GM19452 (cell line): Measurements from ENCODE around the gene KIAA0930.
"Not testable (repeated sequence)": the region's sequence is repeated elsewhere in the genome, so short reads cannot be mapped to it uniquely, and the experiment has no call there.

Experiments
- ATAC-seq: cut with Tn5 transposase; IDR thresholded peaks from one replicate; pipeline ENCODE4 v1.9.1; 2021; ENCODE audit not compliant: unreplicated experiment

The KIAA0930 gene

GRCh38 chr22:45202333-45203149 is 38.2 kb downstream of the KIAA0930 start:
- ATAC-seq: no peak

GRCh38 chr22:45201678-45202332 is 38.9 kb downstream of the KIAA0930 start:
- ATAC-seq: no peak

- no peak for ATAC-seq
These were observed 39.7 kb downstream of the KIAA0930 start for GRCh38 chr22:45200860-45201511.

GRCh38 chr22:45200230-45200629 is 40.5 kb downstream of the KIAA0930 start:
- no peak for ATAC-seq

GRCh38 chr22:45199723-45200122 is 41.0 kb downstream of the KIAA0930 start:
- ATAC-seq: no peak

- ATAC-seq: no peak
These were observed 42.3 kb downstream of the KIAA0930 start for GRCh38 chr22:45198463-45198795.

- no peak for ATAC-seq
These were observed 42.9 kb downstream of the KIAA0930 start for GRCh38 chr22:45197606-45198462.

- ATAC-seq: no peak
These were observed 43.6 kb downstream of the KIAA0930 start for GRCh38 chr22:45196926-45197605.

GRCh38 chr22:45196308-45196707 is 44.4 kb downstream of the KIAA0930 start:
- no peak for ATAC-seq

GRCh38 chr22:45195616-45196015 is 45.1 kb downstream of the KIAA0930 start:
- no peak for ATAC-seq

GRCh38 chr22:45194686-45195085 is 46.0 kb downstream of the KIAA0930 start:
- no peak for ATAC-seq

- ATAC-seq: no peak
These were observed 48.0 kb downstream of the KIAA0930 start for GRCh38 chr22:45192701-45193187.

GRCh38 chr22:45191746-45192145 is 48.9 kb downstream of the KIAA0930 start:
- ATAC-seq: not testable (repeated sequence)

- no peak for ATAC-seq
These were observed 50.4 kb downstream of the KIAA0930 start for GRCh38 chr22:45190202-45190872.

GRCh38 chr22:45188779-45189178 is 51.9 kb downstream of the KIAA0930 start:
- no peak for ATAC-seq

- ATAC-seq: no peak
These were observed 52.8 kb downstream of the KIAA0930 start for GRCh38 chr22:45187891-45188290.

GRCh38 chr22:45185718-45186514 is 54.8 kb downstream of the KIAA0930 start:
- no peak for ATAC-seq

GRCh38 chr22:45183974-45184373 is 56.7 kb downstream of the KIAA0930 start:
- no peak for ATAC-seq

- no peak for ATAC-seq
These were observed 58.9 kb downstream of the KIAA0930 start for GRCh38 chr22:45181766-45182165.
